Endodermal cell (in vitro differentiated cells): ENCODE measurements around the gene ARHGEF28. TPM values are rescaled to one million over a fixed set of nuclear protein-coding genes. Genes with fewer than 3 reads are reported as not detected.

Experiments used
- DNase-seq: peaks from one replicate; pipeline ENCODE4 v3.0.0-alpha.2; 2017
- H3K27ac ChIP-seq: 2 replicates; pipeline ENCODE4 v1.5.1; 2013; ENCODE audit warnings: mild to moderate bottlenecking, low read depth, low read length, moderate library complexity
- H3K27me3 ChIP-seq: 2 replicates; pipeline ENCODE4 v1.6.1; 2013; ENCODE audit warnings: mild to moderate bottlenecking, low read length, moderate library complexity; ENCODE audit not compliant: insufficient read depth, control insufficient read depth, poor library complexity, severe bottlenecking
- H3K36me3 ChIP-seq: 2 replicates; pipeline ENCODE4 v1.7.0; 2013; ENCODE audit warnings: mild to moderate bottlenecking, low read length, moderate library complexity; ENCODE audit not compliant: control insufficient read depth, insufficient read depth
- H3K4me1 ChIP-seq: one replicate; pipeline ENCODE4 v1.7.0; 2013; ENCODE audit warnings: low read length; ENCODE audit not compliant: control insufficient read depth, insufficient read depth
- H3K4me3 ChIP-seq: 2 replicates; pipeline ENCODE4 v1.5.1; 2013; ENCODE audit warnings: mild to moderate bottlenecking, low read length, moderate library complexity
- H3K9ac ChIP-seq: 2 replicates; pipeline ENCODE4 v1.6.1; 2013; ENCODE audit warnings: mild to moderate bottlenecking, low read length, moderate library complexity; ENCODE audit not compliant: poor library complexity, severe bottlenecking; ENCODE audit errors: extremely low read depth
- H3K9me3 ChIP-seq: 2 replicates; pipeline ENCODE4 v1.6.1; 2013; ENCODE audit warnings: mild to moderate bottlenecking, low read length, moderate library complexity; ENCODE audit not compliant: control insufficient read depth
- H3K27ac Mint-ChIP-seq: 2 replicates; pipeline ENCODE4 v1.8.0; 2020; ENCODE audit warnings: mixed read lengths
- H3K27me3 Mint-ChIP-seq: 2 replicates; pipeline ENCODE4 v1.8.0; 2021; ENCODE audit warnings: mild to moderate bottlenecking, mixed read lengths; ENCODE audit not compliant: insufficient read depth
- H3K36me3 Mint-ChIP-seq: 2 replicates; pipeline ENCODE4 v1.8.0; 2020; ENCODE audit warnings: low read depth, mixed read lengths
- H3K4me1 Mint-ChIP-seq: 2 replicates; pipeline ENCODE4 v1.8.0; 2020; ENCODE audit warnings: mixed read lengths
- H3K4me3 Mint-ChIP-seq: 2 replicates; pipeline ENCODE4 v1.8.0; 2020; ENCODE audit warnings: mild to moderate bottlenecking, moderate library complexity, mixed read lengths
- H3K9me3 Mint-ChIP-seq: 2 replicates; pipeline ENCODE4 v1.8.0; 2020; ENCODE audit warnings: mild to moderate bottlenecking, mixed read lengths
- CTCF ChIP-seq: fragments of 200-600 bp; sonication (generic); conservative IDR thresholded peaks from 2 replicates; pipeline ENCODE4 v1.5.0; 2021; ENCODE audit warnings: antibody characterized with exemption, mild to moderate bottlenecking
- WGBS, 2 experiments: methylation state at CpG; one replicate each; pipeline versions ENCODE4 v1.1.5 to v1.1.7; 2013; ENCODE audit warnings: missing lambda C conversion rate in 2 of 2, mixed read lengths in 1 of 2; ENCODE audit not compliant: insufficient coverage in 1 of 2, insufficient read length in 1 of 2; 5-methylcytosine and 5-hydroxymethylcytosine counted together
- total RNA-seq, 2 donors: library from RNA; stranded (reverse); fragmentation: NEBNext Ultra II Directional in 1 of 2; extraction: Animal tissue kit (Norgen Biotek cat#: 25700) in 1 of 2; gene quantifications; 2 replicates in 1 of 2; 3 replicates in 1 of 2; pipeline ENCODE4 v1.2.1, GENCODE V29; 2021

Gene ARHGEF28
- total RNA-seq, 2 donors from 2014 or later: 0.92 to 1.2 TPM

- Mint-ChIP-seq H3K27ac (no peak overlapping the region), H3K9me3 (no peaks in the 10 kb centered on the region), H3K36me3 (no peaks in the 10 kb centered on the region), H3K4me3 (no peak overlapping the region), H3K27me3 (no peaks in the 10 kb centered on the region), H3K4me1 (peaks cover 3% of the 10 kb centered on the region)
- 90 to 93% methylated on average over 3 to 4 of the region's 4 CpGs for WGBS, 2 experiments
- Histone ChIP-seq H3K27me3 (no peaks in the 10 kb centered on the region), H3K36me3 (no peaks in the 10 kb centered on the region), H3K9me3 (no peaks in the 10 kb centered on the region), H3K9ac (no peak overlapping the region), H3K4me3 (no peak overlapping the region), H3K27ac (no peak overlapping the region), H3K4me1 (no peaks in the 10 kb centered on the region)
- no peak for TF ChIP-seq CTCF
- DNase-seq: no peak
Observed at GRCh38 chr5:73853091-73853490, 227.1 kb downstream of the ARHGEF28 start.

- Mint-ChIP-seq H3K9me3 (no peaks in the 10 kb centered on the region), H3K4me1 (peaks cover under 1% of the 10 kb centered on the region), H3K27me3 (no peaks in the 10 kb centered on the region), H3K36me3 (no peaks in the 10 kb centered on the region), H3K4me3 (no peak overlapping the region), H3K27ac (no peak overlapping the region)
- Histone ChIP-seq H3K4me1 (no peaks in the 10 kb centered on the region), H3K27ac (no peak overlapping the region), H3K9me3 (no peaks in the 10 kb centered on the region), H3K4me3 (no peak overlapping the region), H3K36me3 (no peaks in the 10 kb centered on the region), H3K9ac (no peak overlapping the region), H3K27me3 (no peaks in the 10 kb centered on the region)
- 92 to 100% methylated on average over 2 to 5 of the region's 5 CpGs for WGBS, 2 experiments
- no peak for DNase-seq
- TF ChIP-seq CTCF: no peak
Observed at GRCh38 chr5:73856997-73857396, 231.0 kb downstream of the ARHGEF28 start.

- no peaks in the 10 kb centered on the region for H3K27me3 Mint-ChIP-seq
- H3K4me1 Mint-ChIP-seq: no peaks in the 10 kb centered on the region
- Histone ChIP-seq H3K9me3 (no peaks in the 10 kb centered on the region), H3K27ac (no peak overlapping the region), H3K4me3 (no peak overlapping the region), H3K9ac (no peak overlapping the region), H3K36me3 (no peaks in the 10 kb centered on the region), H3K4me1 (no peaks in the 10 kb centered on the region), H3K27me3 (no peaks in the 10 kb centered on the region)
- H3K4me3 Mint-ChIP-seq: no peak overlapping the region
- no peaks in the 10 kb centered on the region for H3K9me3 Mint-ChIP-seq
- no peak overlapping the region for H3K27ac Mint-ChIP-seq
- WGBS, 2 experiments: 85% methylated on average over 3 of the region's 3 CpGs; no CpG with 5 or more reads in 1 of the 2 experiments
- TF ChIP-seq CTCF: no peak
- no peak for DNase-seq
- H3K36me3 Mint-ChIP-seq: no peaks in the 10 kb centered on the region
Observed at GRCh38 chr5:73857446-73857845, 231.4 kb downstream of the ARHGEF28 start.
